HepG2 (cell line): ENCODE results near the gene ARL11. TPM values are rescaled to one million over a fixed set of nuclear protein-coding genes. Genes with fewer than 3 reads are reported as not detected.

ENCODE experiments used
- ARNTL ChIP-seq: sonication (generic); formaldehyde crosslinking; IDR thresholded peaks from 2 replicates; pipeline ENCODE4 v1.4.0; 2020; ENCODE audit warnings: mild to moderate bottlenecking, missing genetic modification reagents
- FOXA1 ChIP-seq, 2 experiments: fragments of 450-650 bp in 1 of 2; sonication (generic) in 1 of 2; formaldehyde crosslinking in 1 of 2; IDR thresholded peaks; 2 replicates each; pipeline versions ENCODE4 v1.4.0 to v1.6.1; 2016 to 2020; ENCODE audit warnings: missing genetic modification reagents in 1 of 2
- GATA4 ChIP-seq: sonication (generic); IDR thresholded peaks from 2 replicates; pipeline ENCODE4 v1.6.1; 2016; ENCODE audit warnings: antibody characterized with exemption, low read depth, borderline replicate concordance
- HNF4A ChIP-seq: sonication (generic); formaldehyde crosslinking; IDR thresholded peaks from 2 replicates; pipeline ENCODE4 v1.4.0; 2020; ENCODE audit warnings: missing genetic modification reagents
- LCORL ChIP-seq, 2 experiments: fragments of 450-650 bp in 1 of 2; sonication (generic) in 1 of 2; formaldehyde crosslinking in 1 of 2; IDR thresholded peaks; 2 replicates each; pipeline versions ENCODE4 v1.5.0 to v1.6.1; 2017 to 2020; ENCODE audit warnings: antibody characterized with exemption in 1 of 2, missing genetic modification reagents in 1 of 2
- MAFF ChIP-seq: IDR thresholded peaks from 2 replicates; pipeline ENCODE4 v1.6.1; 2011; ENCODE audit warnings: low read depth, low read length, improper control_type of control experiment
- THRA ChIP-seq: sonication (generic); formaldehyde crosslinking; IDR thresholded peaks from 2 replicates; pipeline ENCODE4 v1.4.0; 2020; ENCODE audit warnings: missing genetic modification reagents, borderline replicate concordance
- ZGPAT ChIP-seq: IDR thresholded peaks from 2 replicates; pipeline ENCODE4 v1.6.1; 2016; ENCODE audit warnings: mild to moderate bottlenecking
- ZMYM2 ChIP-seq: sonication (generic); formaldehyde crosslinking; IDR thresholded peaks from 2 replicates; pipeline ENCODE4 v1.8.0; 2022; ENCODE audit warnings: mild to moderate bottlenecking, missing genetic modification reagents
- ZNF17 ChIP-seq: sonication (generic); formaldehyde crosslinking; IDR thresholded peaks from 2 replicates; pipeline ENCODE4 v1.5.0; 2020; ENCODE audit warnings: mild to moderate bottlenecking, missing genetic modification reagents
- polyA plus RNA-seq, 8 experiments: library from polyadenylated mRNA; depleted of rRNA in 3 of 8; stranded (reverse) in 7 of 8; unstranded in 1 of 8; fragments of >200 nt; fragmentation: Illumina TruSeq in 4 of 8; extraction: Trizol in 4 of 8; gene quantifications; 2 replicates each; pipeline versions ENCODE4 v1.2.1 to v1.2.3, GENCODE V29; 2011 to 2016; ENCODE audit warnings: low read depth in 4 of 8, missing spikeins in 1 of 8, mixed read lengths in 1 of 8; ENCODE audit not compliant: insufficient read depth in 1 of 8
- total RNA-seq, 5 experiments: library from RNA; depleted of rRNA; stranded (reverse); fragments of >200 nt; fragmentation: Illumina TruSeq; extraction: Trizol; gene quantifications; 2 replicates each; pipeline ENCODE4 v1.2.3, GENCODE V29; 2016; ENCODE audit warnings: low read depth in 1 of 5
- TF ChIP-seq, protein P1 (sequence below): sonication (generic); formaldehyde crosslinking; IDR thresholded peaks from 2 replicates; pipeline ENCODE4 v1.4.0; 2020; ENCODE audit warnings: mild to moderate bottlenecking, missing genetic modification reagents, borderline replicate concordance
- TF ChIP-seq, protein P2 (sequence below): fragments of 450-650 bp; IDR thresholded peaks from 2 replicates; pipeline ENCODE4 v1.6.1; 2016
- TF ChIP-seq, protein P3 (sequence below): sonication (generic); formaldehyde crosslinking; IDR thresholded peaks from 2 replicates; pipeline ENCODE4 v1.8.0; 2022; ENCODE audit warnings: mild to moderate bottlenecking, missing genetic modification reagents, borderline replicate concordance
- TF ChIP-seq, protein P4 (sequence below): sonication (generic); formaldehyde crosslinking; IDR thresholded peaks from 2 replicates; pipeline ENCODE4 v1.8.1; 2023; ENCODE audit warnings: missing genetic modification reagents, inconsistent platforms, borderline replicate concordance

The ARL11 gene
- total and polyA plus RNA-seq, 2 of the 13 experiments (the other 11 are each of a cell fraction or from before 2014, with no cell fraction given) = 0.04 to 0.22 TPM

GRCh38 chr13:49587311-49587847 lies 40.9 kb upstream of the ARL11 start (continued):
- TF ChIP-seq ZGPAT = peak; percentile 71
- TF ChIP-seq, protein P1, sequence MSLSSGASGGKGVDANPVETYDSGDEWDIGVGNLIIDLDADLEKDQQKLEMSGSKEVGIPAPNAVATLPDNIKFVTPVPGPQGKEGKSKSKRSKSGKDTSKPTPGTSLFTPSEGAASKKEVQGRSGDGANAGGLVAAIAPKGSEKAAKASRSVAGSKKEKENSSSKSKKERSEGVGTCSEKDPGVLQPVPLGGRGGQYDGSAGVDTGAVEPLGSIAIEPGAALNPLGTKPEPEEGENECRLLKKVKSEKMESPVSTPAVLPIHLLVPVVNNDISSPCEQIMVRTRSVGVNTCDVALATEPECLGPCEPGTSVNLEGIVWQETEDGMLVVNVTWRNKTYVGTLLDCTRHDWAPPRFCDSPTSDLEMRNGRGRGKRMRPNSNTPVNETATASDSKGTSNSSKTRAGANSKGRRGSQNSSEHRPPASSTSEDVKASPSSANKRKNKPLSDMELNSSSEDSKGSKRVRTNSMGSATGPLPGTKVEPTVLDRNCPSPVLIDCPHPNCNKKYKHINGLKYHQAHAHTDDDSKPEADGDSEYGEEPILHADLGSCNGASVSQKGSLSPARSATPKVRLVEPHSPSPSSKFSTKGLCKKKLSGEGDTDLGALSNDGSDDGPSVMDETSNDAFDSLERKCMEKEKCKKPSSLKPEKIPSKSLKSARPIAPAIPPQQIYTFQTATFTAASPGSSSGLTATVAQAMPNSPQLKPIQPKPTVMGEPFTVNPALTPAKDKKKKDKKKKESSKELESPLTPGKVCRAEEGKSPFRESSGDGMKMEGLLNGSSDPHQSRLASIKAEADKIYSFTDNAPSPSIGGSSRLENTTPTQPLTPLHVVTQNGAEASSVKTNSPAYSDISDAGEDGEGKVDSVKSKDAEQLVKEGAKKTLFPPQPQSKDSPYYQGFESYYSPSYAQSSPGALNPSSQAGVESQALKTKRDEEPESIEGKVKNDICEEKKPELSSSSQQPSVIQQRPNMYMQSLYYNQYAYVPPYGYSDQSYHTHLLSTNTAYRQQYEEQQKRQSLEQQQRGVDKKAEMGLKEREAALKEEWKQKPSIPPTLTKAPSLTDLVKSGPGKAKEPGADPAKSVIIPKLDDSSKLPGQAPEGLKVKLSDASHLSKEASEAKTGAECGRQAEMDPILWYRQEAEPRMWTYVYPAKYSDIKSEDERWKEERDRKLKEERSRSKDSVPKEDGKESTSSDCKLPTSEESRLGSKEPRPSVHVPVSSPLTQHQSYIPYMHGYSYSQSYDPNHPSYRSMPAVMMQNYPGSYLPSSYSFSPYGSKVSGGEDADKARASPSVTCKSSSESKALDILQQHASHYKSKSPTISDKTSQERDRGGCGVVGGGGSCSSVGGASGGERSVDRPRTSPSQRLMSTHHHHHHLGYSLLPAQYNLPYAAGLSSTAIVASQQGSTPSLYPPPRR (CRISPR knock-in tag) = peak; percentile 52; the same call in 1 of the 2 replicates
- peak; percentile 53; the same call in 1 of the 2 replicates for TF ChIP-seq THRA
- TF ChIP-seq, protein P2, sequence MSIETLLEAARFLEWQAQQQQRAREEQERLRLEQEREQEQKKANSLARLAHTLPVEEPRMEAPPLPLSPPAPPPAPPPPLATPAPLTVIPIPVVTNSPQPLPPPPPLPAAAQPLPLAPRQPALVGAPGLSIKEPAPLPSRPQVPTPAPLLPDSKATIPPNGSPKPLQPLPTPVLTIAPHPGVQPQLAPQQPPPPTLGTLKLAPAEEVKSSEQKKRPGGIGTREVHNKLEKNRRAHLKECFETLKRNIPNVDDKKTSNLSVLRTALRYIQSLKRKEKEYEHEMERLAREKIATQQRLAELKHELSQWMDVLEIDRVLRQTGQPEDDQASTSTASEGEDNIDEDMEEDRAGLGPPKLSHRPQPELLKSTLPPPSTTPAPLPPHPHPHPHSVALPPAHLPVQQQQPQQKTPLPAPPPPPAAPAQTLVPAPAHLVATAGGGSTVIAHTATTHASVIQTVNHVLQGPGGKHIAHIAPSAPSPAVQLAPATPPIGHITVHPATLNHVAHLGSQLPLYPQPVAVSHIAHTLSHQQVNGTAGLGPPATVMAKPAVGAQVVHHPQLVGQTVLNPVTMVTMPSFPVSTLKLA = peak; percentile 24; the same call in 1 of the 2 replicates
- peak; percentile 67 for TF ChIP-seq HNF4A (CRISPR knock-in tag)
- no peak for TF ChIP-seq MAFF
- TF ChIP-seq, protein P3, sequence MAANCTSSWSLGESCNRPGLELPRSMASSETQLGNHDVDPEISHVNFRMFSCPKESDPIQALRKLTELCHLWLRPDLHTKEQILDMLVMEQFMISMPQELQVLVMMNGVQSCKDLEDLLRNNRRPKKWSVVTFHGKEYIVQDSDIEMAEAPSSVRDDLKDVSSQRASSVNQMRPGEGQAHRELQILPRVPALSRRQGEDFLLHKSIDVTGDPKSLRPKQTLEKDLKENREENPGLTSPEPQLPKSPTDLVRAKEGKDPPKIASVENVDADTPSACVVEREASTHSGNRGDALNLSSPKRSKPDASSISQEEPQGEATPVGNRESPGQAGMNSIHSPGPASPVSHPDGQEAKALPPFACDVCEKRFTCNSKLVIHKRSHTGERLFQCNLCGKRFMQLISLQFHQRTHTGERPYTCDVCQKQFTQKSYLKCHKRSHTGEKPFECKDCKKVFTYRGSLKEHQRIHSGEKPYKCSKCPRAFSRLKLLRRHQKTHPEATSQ (CRISPR knock-in tag) = 0 out of 2 replicates have a peak, but pooled peaks have one; percentile 23
- no peak for TF ChIP-seq ZNF17 (CRISPR knock-in tag)
- TF ChIP-seq GATA4 = 0 out of 2 replicates have a peak, but pooled peaks have one; percentile 32
- TF ChIP-seq, protein P4, sequence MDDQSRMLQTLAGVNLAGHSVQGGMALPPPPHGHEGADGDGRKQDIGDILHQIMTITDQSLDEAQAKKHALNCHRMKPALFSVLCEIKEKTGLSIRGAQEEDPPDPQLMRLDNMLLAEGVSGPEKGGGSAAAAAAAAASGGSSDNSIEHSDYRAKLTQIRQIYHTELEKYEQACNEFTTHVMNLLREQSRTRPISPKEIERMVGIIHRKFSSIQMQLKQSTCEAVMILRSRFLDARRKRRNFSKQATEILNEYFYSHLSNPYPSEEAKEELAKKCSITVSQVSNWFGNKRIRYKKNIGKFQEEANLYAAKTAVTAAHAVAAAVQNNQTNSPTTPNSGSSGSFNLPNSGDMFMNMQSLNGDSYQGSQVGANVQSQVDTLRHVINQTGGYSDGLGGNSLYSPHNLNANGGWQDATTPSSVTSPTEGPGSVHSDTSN (CRISPR knock-in tag) = no peak
- 0 out of 2 replicates have a peak, but pooled peaks have one; percentile 29 for TF ChIP-seq ARNTL
- TF ChIP-seq LCORL (IDR thresholded peaks at IDR 0.05) = no peak
- peak; percentile 52; the same call in 1 of the 2 replicates for TF ChIP-seq LCORL (CRISPR knock-in tag; IDR thresholded peaks at IDR 0.05)
- peak; percentile 88 for TF ChIP-seq ZMYM2 (CRISPR knock-in tag)
- 0 out of 2 replicates have a peak, but pooled peaks have one; percentile 28 for TF ChIP-seq FOXA1 (IDR thresholded peaks at IDR 0.05)
- peak; percentile 84 for TF ChIP-seq FOXA1 (CRISPR knock-in tag; IDR thresholded peaks at IDR 0.05)
